Stomach (tissue), 9 donors: ENCODE results near the gene RAB7B. TPM values are rescaled to one million over a fixed set of nuclear protein-coding genes. Genes with fewer than 3 reads are reported as not detected.

ENCODE experiments used
- DNase-seq, 2 donors: peaks; one replicate each; pipeline versions ENCODE4 v3.0.0 to v3.0.0-alpha.2; 2013 to 2019
- H3K27ac ChIP-seq, 5 donors: fragments of 200-600 bp in 4 of 5; sonication (generic) in 4 of 5; one replicate each; pipeline ENCODE4 v1.5.1; 2013 to 2019; ENCODE audit warnings: mild to moderate bottlenecking in 1 of 5, moderate library complexity in 1 of 5
- H3K27me3 ChIP-seq, 3 donors: fragments of 200-600 bp; sonication (generic); one replicate each; pipeline ENCODE4 v1.5.1; 2017 to 2019; ENCODE audit warnings: mixed run types in 1 of 3
- H3K36me3 ChIP-seq, 4 donors: fragments of 200-600 bp; sonication (generic); 1 replicate in 3 of 4; 2 replicates in 1 of 4; pipeline ENCODE4 v1.5.1; 2016 to 2019
- H3K4me1 ChIP-seq, 4 donors: fragments of 200-600 bp; sonication (generic); one replicate each; pipeline ENCODE4 v1.5.1; 2016 to 2019
- H3K4me3 ChIP-seq, 4 donors: fragments of 200-600 bp; sonication (generic) in 3 of 4; one replicate each; pipeline ENCODE4 v1.5.1; 2016 to 2019; ENCODE audit warnings: mild to moderate bottlenecking in 1 of 4
- H3K9me3 ChIP-seq, 4 donors: fragments of 200-600 bp; sonication (generic); one replicate each; pipeline ENCODE4 v1.5.1; 2016 to 2019
- EP300 ChIP-seq: sonication (generic); formaldehyde crosslinking; IDR thresholded peaks from one replicate; pipeline ENCODE4 v1.6.1; 2017; ENCODE audit warnings: antibody characterized with exemption
- POLR2A ChIP-seq, 4 donors: fragments of 450-650 bp; IDR thresholded peaks; one replicate each; pipeline ENCODE4 v1.6.1; 2016; ENCODE audit warnings: antibody characterized with exemption in 4 of 4, control low read depth in 2 of 4, mild to moderate bottlenecking in 1 of 4, moderate library complexity in 1 of 4
- POLR2AphosphoS5 ChIP-seq, 3 donors: sonication (generic); formaldehyde crosslinking; IDR thresholded peaks; one replicate each; pipeline ENCODE4 v1.6.1; 2016; ENCODE audit warnings: antibody characterized with exemption in 3 of 3
- WGBS, 5 donors: extraction: QIAGEN DNeasy Blood & Tissue Kit in 3 of 5; methylation state at CpG; one replicate each; pipeline versions ENCODE4 v1.1.5 to v1.1.7; 2013 to 2018; 5-methylcytosine and 5-hydroxymethylcytosine counted together
- intact Hi-C: fragments of 100-400 bp; cut with DNase I; formaldehyde crosslinking; loops from one replicate; pipeline ENCODE4 v1.15.1; 2023; ENCODE audit warnings: low total_unique reads
- polyA plus RNA-seq, 3 donors: library from polyadenylated mRNA; stranded (reverse); fragments of 200-250 nt; gene quantifications; one replicate each; pipeline ENCODE4 v1.2.3, GENCODE V29; 2013
- total RNA-seq, 5 donors: library from RNA; depleted of rRNA; stranded (reverse); fragments of >200 nt; gene quantifications; one replicate each; pipeline versions ENCODE4 v1.1.0 to v1.2.3, GENCODE V29; 2014 to 2016
- TF ChIP-seq, protein P1 (sequence below), 7 experiments: fragments of 450-650 bp in 4 of 7; fragments of 200-600 bp in 3 of 7; sonication (generic) in 3 of 7; IDR thresholded peaks; one replicate each; pipeline ENCODE4 v1.5.1; 2016 to 2019; ENCODE audit warnings: antibody characterized with exemption in 7 of 7, control low read depth in 2 of 7, mild to moderate bottlenecking in 1 of 7
- donor health status: healthy with polysubstance abuse.
- donor health status: Bipolar disorder and iron deficiency.
- donor health status: healthy.

The RAB7B gene
- total and polyA plus RNA-seq, 8 donors: 0.89 to 14.0 (median 6.2) TPM; not detected in 1

DNA sequence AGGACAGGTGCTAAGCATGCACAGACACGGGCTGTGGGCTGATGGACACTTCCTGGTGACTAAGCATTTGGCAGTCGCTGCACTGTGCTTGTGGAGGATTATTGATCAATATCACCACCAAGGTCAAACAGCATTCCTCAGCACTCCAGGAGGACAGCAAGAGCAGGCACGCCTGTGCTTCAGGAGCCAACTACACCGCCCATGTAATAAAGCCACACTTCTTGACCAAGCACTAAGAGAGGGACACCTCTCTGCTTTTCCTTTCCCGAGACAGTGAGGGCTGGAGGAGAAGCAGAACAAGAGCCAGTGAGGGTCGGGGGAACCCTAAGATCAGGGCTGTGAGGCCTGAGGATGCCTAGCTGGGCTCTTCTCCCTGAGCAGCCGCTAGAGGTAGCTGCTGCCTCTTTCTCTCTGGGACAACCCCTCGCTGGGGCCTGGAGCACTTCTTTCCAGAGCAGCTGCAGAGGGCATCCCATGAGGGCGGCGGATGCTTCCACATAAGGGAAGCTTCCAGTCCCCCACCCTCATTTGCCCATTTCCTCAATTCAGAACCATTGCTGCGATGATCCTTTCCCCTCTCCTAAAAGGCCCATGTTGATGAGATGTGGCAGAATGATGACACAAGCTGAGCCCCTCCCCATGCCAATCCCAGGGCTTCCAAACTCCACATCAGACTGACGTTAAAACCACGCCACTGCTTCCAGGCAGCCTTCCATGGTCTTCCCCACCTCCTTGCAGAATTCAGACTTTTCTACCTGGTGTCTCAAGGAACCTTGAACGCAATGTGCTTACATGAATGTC is 19.1 kb downstream of the RAB7B start:
- peaks cover 0 to 16% (median 3%) of the 10 kb centered on the region in 4 donors for H3K4me1 ChIP-seq
- peak; percentile 68 to 87 for DNase-seq
- H3K9me3 ChIP-seq: no peaks in the 10 kb centered on the region
- H3K27ac ChIP-seq: no peak overlapping the region
- intact Hi-C loops: no loop called here
- TF ChIP-seq POLR2A (IDR thresholded peaks at IDR 0.05) (no peak), EP300 (no peak)
- TF ChIP-seq, protein P1, sequence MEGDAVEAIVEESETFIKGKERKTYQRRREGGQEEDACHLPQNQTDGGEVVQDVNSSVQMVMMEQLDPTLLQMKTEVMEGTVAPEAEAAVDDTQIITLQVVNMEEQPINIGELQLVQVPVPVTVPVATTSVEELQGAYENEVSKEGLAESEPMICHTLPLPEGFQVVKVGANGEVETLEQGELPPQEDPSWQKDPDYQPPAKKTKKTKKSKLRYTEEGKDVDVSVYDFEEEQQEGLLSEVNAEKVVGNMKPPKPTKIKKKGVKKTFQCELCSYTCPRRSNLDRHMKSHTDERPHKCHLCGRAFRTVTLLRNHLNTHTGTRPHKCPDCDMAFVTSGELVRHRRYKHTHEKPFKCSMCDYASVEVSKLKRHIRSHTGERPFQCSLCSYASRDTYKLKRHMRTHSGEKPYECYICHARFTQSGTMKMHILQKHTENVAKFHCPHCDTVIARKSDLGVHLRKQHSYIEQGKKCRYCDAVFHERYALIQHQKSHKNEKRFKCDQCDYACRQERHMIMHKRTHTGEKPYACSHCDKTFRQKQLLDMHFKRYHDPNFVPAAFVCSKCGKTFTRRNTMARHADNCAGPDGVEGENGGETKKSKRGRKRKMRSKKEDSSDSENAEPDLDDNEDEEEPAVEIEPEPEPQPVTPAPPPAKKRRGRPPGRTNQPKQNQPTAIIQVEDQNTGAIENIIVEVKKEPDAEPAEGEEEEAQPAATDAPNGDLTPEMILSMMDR (IDR thresholded peaks at IDR 0.05): peak in 5 of 7 experiments; percentile 37 to 68 (median 60)
- H3K36me3 ChIP-seq: peaks cover 0 to 11% (median 7%) of the 10 kb centered on the region in 4 donors
- 34 to 42% (median 39%) methylated on average over 13 to 14 of the region's 14 CpGs for WGBS, 5 donors
- H3K4me3 ChIP-seq: no peak overlapping the region
- H3K27me3 ChIP-seq: no peaks in the 10 kb centered on the region

DNA sequence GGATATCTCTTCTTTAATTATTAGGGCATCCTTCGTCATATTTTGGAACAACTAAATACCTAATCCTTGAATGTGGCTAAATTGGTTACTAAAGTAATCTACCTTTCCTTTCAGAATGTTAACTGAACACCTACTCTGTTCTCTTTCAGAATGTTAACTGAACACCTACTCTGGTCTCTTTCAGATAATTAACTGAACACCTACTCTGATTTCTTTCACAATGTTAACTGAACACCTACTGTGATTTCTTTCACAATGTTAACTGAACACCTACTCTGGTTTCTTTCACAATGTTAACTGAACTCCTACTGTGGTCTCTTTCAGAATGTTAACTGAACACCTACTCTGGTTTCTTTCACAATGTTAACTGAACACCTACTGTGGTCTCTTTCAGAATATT is 21.9 kb downstream of the RAB7B start:
- Histone ChIP-seq H3K36me3 (peaks cover 0 to 10% (median 4%) of the 10 kb centered on the region in 4 donors), H3K4me3 (no peak overlapping the region), H3K9me3 (no peaks in the 10 kb centered on the region), H3K27ac (no peak overlapping the region), H3K4me1 (peaks cover 0 to 17% (median 2%) of the 10 kb centered on the region in 4 donors), H3K27me3 (no peaks in the 10 kb centered on the region)
- DNase-seq: no peak
- TF ChIP-seq POLR2A (IDR thresholded peaks at IDR 0.05) (no peak), POLR2AphosphoS5 (IDR thresholded peaks at IDR 0.05) (no peak), EP300 (no peak)
- WGBS, 5 donors: 91 to 100% (median 97%) methylated on average over 1 of the region's 1 CpG
- intact Hi-C loops: no loop called here

DNA sequence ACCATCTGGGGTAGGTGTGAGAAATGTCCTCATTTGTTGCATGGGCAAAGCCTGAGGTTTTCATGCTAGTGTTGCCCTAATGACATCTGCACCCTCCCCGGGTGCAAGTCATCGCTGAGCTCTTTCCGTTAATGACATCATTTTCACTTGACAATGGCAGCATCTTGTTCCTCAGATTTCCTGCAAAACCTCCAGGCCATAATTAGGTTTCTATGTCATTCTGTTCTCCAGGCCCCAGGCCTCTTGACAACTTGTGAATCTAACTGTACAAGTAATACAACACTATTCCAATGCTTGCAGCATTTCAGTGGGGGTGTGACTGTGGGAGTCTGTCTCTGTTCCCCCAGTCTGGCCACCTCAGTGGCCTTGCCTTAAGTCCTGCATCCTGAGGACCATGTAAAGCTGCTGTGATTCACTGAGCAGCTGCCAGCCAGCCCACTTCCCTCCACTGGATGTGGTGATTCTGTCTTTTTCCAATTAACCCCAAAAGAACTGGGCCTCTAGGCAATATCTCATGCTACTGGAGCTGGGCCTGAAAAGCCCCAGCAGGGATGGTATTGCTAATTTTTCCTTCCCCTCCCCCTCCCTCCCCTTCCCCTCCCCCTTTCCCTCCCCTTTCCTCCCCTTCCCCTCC is 22.8 kb downstream of the RAB7B start:
- Histone ChIP-seq H3K9me3 (no peaks in the 10 kb centered on the region), H3K4me3 (no peak overlapping the region), H3K27ac (no peak overlapping the region), H3K27me3 (no peaks in the 10 kb centered on the region), H3K36me3 (peaks cover 0 to 10% (median 4%) of the 10 kb centered on the region in 4 donors), H3K4me1 (peaks cover 0 to 26% (median 10%) of the 10 kb centered on the region in 4 donors)
- intact Hi-C loops: no loop called here
- no peak for DNase-seq
- WGBS, 5 donors: 70 to 82% (median 72%) methylated on average over 3 of the region's 3 CpGs
- no peak for TF ChIP-seq EP300

DNA sequence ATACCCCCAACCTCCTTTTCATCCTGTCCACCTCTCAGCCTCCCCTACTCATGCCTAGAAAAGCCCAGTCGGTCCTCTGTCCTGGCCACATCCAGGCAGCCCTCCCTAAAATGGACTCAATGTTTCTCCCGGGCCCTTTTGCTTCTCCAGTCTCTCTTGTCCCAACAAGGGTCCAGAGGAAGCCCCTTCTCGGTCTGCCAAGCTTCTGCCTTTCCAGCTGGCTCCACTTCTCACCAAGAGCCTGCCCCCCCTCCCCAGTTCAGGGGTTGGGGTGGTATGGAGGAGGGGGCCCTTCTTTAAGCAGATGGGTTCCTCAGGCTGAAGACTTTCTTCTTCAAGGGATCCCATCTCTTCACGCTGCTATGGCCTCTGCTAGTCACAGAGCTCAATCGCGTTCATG is 23.9 kb downstream of the RAB7B start:
- Histone ChIP-seq H3K4me3 (no peak overlapping the region), H3K4me1 (peaks cover 0 to 27% (median 12%) of the 10 kb centered on the region in 4 donors), H3K27me3 (no peaks in the 10 kb centered on the region), H3K9me3 (no peaks in the 10 kb centered on the region), H3K27ac (no peak overlapping the region), H3K36me3 (peaks cover 0 to 10% (median 4%) of the 10 kb centered on the region in 4 donors)
- no peak for DNase-seq
- TF ChIP-seq, protein P1 (IDR thresholded peaks at IDR 0.05): no peak
- TF ChIP-seq POLR2AphosphoS5 (IDR thresholded peaks at IDR 0.05) (no peak), POLR2A (IDR thresholded peaks at IDR 0.05) (no peak)
- WGBS, 5 donors: 76 to 90% (median 86%) methylated on average over 6 of the region's 6 CpGs
- intact Hi-C loops: loop anchor here (5.0 to 10.0 kb wide), 2 partner anchors 62 to 184 kb away; no protein-coding TSS in a partner anchor

DNA sequence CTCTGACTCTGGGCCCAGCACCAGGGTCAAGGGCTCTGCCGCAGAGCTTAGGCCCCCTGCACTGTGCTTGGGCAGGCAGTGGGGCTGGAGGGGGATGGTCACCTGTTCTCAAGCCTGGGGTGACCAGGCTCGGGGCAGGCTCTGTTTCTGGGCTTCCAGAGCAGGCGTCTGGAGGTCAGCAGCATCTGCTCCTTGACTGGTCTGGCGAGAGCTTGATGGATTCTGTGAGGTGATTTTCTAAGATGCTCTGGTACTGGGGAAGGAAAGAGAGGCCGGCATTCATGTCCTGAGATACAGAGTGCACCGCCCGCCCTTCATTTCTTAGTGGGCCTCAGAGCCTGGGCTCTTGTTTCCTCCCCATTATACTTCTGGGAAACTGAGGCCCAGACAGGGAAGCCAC is 24.5 kb downstream of the RAB7B start:
- intact Hi-C loops: loop anchor here (5.0 to 10.0 kb wide), 2 partner anchors 61 to 184 kb away; no protein-coding TSS in a partner anchor
- no peaks in the 10 kb centered on the region for H3K9me3 ChIP-seq
- no peak for DNase-seq
- TF ChIP-seq POLR2AphosphoS5 (IDR thresholded peaks at IDR 0.05) (no peak), EP300 (no peak), POLR2A (IDR thresholded peaks at IDR 0.05) (no peak)
- TF ChIP-seq, protein P1 (IDR thresholded peaks at IDR 0.05): no peak
- H3K4me1 ChIP-seq: peaks cover 0 to 23% (median 12%) of the 10 kb centered on the region in 4 donors
- no peak overlapping the region for H3K27ac ChIP-seq
- H3K4me3 ChIP-seq: no peak overlapping the region
- 71 to 85% (median 79%) methylated on average over 5 to 7 of the region's 7 CpGs for WGBS, 5 donors
- H3K36me3 ChIP-seq: peaks cover 0 to 10% (median 4%) of the 10 kb centered on the region in 4 donors
- H3K27me3 ChIP-seq: no peaks in the 10 kb centered on the region
